KBM-7 (cell line): Measurements from ENCODE around the gene ANO6.

Experiments used
- DNase-seq: peaks from one replicate; pipeline ENCODE4 v3.0.0-alpha.2; 2015
- in situ Hi-C: fragments of 300-500 bp; cut with MboI; formaldehyde crosslinking; loops from 2 replicates; pipeline ENCODE4 v1.14.3; 2020; ENCODE audit warnings: low sequenced_read_pairs, low pct_unique_long_range_greater_than_20kb, mixed read lengths

ANO6 gene

GRCh38 chr12:45215419-45216229 is at the start of gene ANO6:
Gene ANO6, plus strand, starts transcription at chr12:45216095. Its CDS starts 227 bp downstream, at chr12:45216322.
- in situ Hi-C loops = no loop called here
- peak; percentile 93 for DNase-seq

GRCh38 chr12:45168976-45169375 is 46.9 kb upstream of the ANO6 start:
- no peak for DNase-seq
- in situ Hi-C loops = loop anchor here (25.0 kb wide), 1 partner anchor 218 kb away; no protein-coding TSS in a partner anchor

- peak; percentile 76 for DNase-seq
- in situ Hi-C loops = loop anchor here (25.0 kb wide), 1 partner anchor 217 kb away; no protein-coding TSS in a partner anchor
Measured at GRCh38 chr12:45170456-45171042, 45.3 kb upstream of the ANO6 start.

GRCh38 chr12:45173293-45173692 is 42.6 kb upstream of the ANO6 start:
- in situ Hi-C loops = loop anchor here (25.0 kb wide), 1 partner anchor 214 kb away; no protein-coding TSS in a partner anchor
- DNase-seq = peak; percentile 41

GRCh38 chr12:45174595-45174994 is 41.3 kb upstream of the ANO6 start:
- no peak for DNase-seq
- in situ Hi-C loops = loop anchor here (25.0 kb wide), 1 partner anchor 213 kb away; no protein-coding TSS in a partner anchor

GRCh38 chr12:45178771-45179170 is 37.1 kb upstream of the ANO6 start:
- DNase-seq = no peak
- in situ Hi-C loops = no loop called here

- in situ Hi-C loops = no loop called here
- DNase-seq = no peak
Measured at GRCh38 chr12:45182511-45182910, 33.4 kb upstream of the ANO6 start.

- DNase-seq = peak; percentile 19
- in situ Hi-C loops = no loop called here
Measured at GRCh38 chr12:45183246-45183645, 32.6 kb upstream of the ANO6 start.

GRCh38 chr12:45184147-45184963 is 31.5 kb upstream of the ANO6 start:
- DNase-seq = peak; percentile 81

GRCh38 chr12:45186762-45187161 is 29.1 kb upstream of the ANO6 start:
- in situ Hi-C loops = no loop called here

More at GRCh38 chr12:45184147-45184963, 31.5 kb upstream of the ANO6 start:
- in situ Hi-C loops = no loop called here

GRCh38 chr12:45189766-45190403 is 26.0 kb upstream of the ANO6 start:
- in situ Hi-C loops = no loop called here
- DNase-seq = no peak

More at GRCh38 chr12:45186762-45187161, 29.1 kb upstream of the ANO6 start:
- DNase-seq = no peak

- in situ Hi-C loops = no loop called here
- no peak for DNase-seq
Measured at GRCh38 chr12:45191239-45191638, 24.7 kb upstream of the ANO6 start.

GRCh38 chr12:45192707-45193106 is 23.2 kb upstream of the ANO6 start:
- in situ Hi-C loops = no loop called here

GRCh38 chr12:45200491-45201043 is 15.3 kb upstream of the ANO6 start:
- in situ Hi-C loops = no loop called here
- peak; percentile 13 for DNase-seq

More at GRCh38 chr12:45192707-45193106, 23.2 kb upstream of the ANO6 start:
- no peak for DNase-seq

GRCh38 chr12:45203767-45204166 is 12.1 kb upstream of the ANO6 start:
- DNase-seq = no peak
- in situ Hi-C loops = no loop called here

GRCh38 chr12:45204757-45205156 is 11.1 kb upstream of the ANO6 start:
- in situ Hi-C loops = no loop called here
- no peak for DNase-seq

GRCh38 chr12:45205165-45205825 is 10.6 kb upstream of the ANO6 start:
- DNase-seq = no peak
- in situ Hi-C loops = no loop called here
